ENCODE measurements around the gene UVRAG.

The UVRAG gene

GRCh38 chr11:75813124-75813523, 1.9 kb upstream of the UVRAG start:
- H3K27me3 ChIP-seq (replicated peaks; ENCODE audit: insufficient read depth, low read length) = no peaks in the 10 kb centered on the region
- no peak overlapping the region for H3K4me3 ChIP-seq (ENCODE audit: low read length)
- no peaks in the 10 kb centered on the region for H3K9me3 ChIP-seq (replicated peaks; ENCODE audit: insufficient read depth, low read length)
- TF ChIP-seq EZH2 (optimal IDR thresholded peaks at IDR 0.05; ENCODE audit: low read depth, low read length) (no peak), EZH2phosphoT487 (IDR thresholded peaks at IDR 0.05; ENCODE audit: low read length) (no peak), CTCF (IDR thresholded peaks at IDR 0.05; ENCODE audit: low read length) (no peak)
- H3K4me2 ChIP-seq (ENCODE audit: low read depth, low read length) = no peak overlapping the region
- H3K4me1 ChIP-seq (ENCODE audit: low read length) = peaks cover 33% of the 10 kb centered on the region
- H3K9me2 ChIP-seq (replicated peaks; ENCODE audit: insufficient read depth, low read length) = no peaks in the 10 kb centered on the region
- 0 out of 2 replicates have a peak, but pooled peaks cover 6% of the 10 kb centered on the region for H4K20me1 ChIP-seq (ENCODE audit: insufficient read depth, low read length)
- no peaks in the 10 kb centered on the region for H3K36me3 ChIP-seq (replicated peaks; ENCODE audit: insufficient read depth, low read length)
- H3K79me2 ChIP-seq (ENCODE audit: low read length) = peaks cover 24% of the 10 kb centered on the region
- no peak for DNase-seq
- H3K27ac ChIP-seq (ENCODE audit: low read length) = no peak overlapping the region
- no peak overlapping the region for H2AFZ ChIP-seq (ENCODE audit: low read length)
- no peak overlapping the region for H3K9ac ChIP-seq (ENCODE audit: low read length)
- peaks cover 9% of the 10 kb centered on the region; the same call in 1 of the 2 replicates for H3F3A ChIP-seq (ENCODE audit: insufficient read depth, low read length)

- H2AFZ ChIP-seq (ENCODE audit: low read length) = no peak overlapping the region
- no peaks in the 10 kb centered on the region for H3K27me3 ChIP-seq (replicated peaks; ENCODE audit: insufficient read depth, low read length)
- peaks cover 9% of the 10 kb centered on the region; the same call in 1 of the 2 replicates for H3F3A ChIP-seq (ENCODE audit: insufficient read depth, low read length)
- no peak overlapping the region for H3K4me3 ChIP-seq (ENCODE audit: low read length)
- H3K79me2 ChIP-seq (ENCODE audit: low read length) = peaks cover 29% of the 10 kb centered on the region
- no peak overlapping the region for H3K27ac ChIP-seq (ENCODE audit: low read length)
- H3K4me1 ChIP-seq (ENCODE audit: low read length) = peaks cover 33% of the 10 kb centered on the region
- 0 out of 2 replicates have a peak, but pooled peaks cover 6% of the 10 kb centered on the region for H4K20me1 ChIP-seq (ENCODE audit: insufficient read depth, low read length)
- TF ChIP-seq CTCF (IDR thresholded peaks at IDR 0.05; ENCODE audit: low read length) (no peak), EZH2phosphoT487 (IDR thresholded peaks at IDR 0.05; ENCODE audit: low read length) (no peak), EZH2 (optimal IDR thresholded peaks at IDR 0.05; ENCODE audit: low read depth, low read length) (no peak)
- H3K9ac ChIP-seq (ENCODE audit: low read length) = no peak overlapping the region
- peak overlapping the region; percentile 67; the same call in 1 of the 2 replicates for H3K4me2 ChIP-seq (ENCODE audit: low read depth, low read length)
- DNase-seq = no peak
- H3K9me3 ChIP-seq (replicated peaks; ENCODE audit: insufficient read depth, low read length) = no peaks in the 10 kb centered on the region
- no peaks in the 10 kb centered on the region for H3K36me3 ChIP-seq (replicated peaks; ENCODE audit: insufficient read depth, low read length)
- no peaks in the 10 kb centered on the region for H3K9me2 ChIP-seq (replicated peaks; ENCODE audit: insufficient read depth, low read length)
Measured at GRCh38 chr11:75813622-75814039, 1.4 kb upstream of the UVRAG start.

- peaks cover 9% of the 10 kb centered on the region; the same call in 1 of the 2 replicates for H3F3A ChIP-seq (ENCODE audit: insufficient read depth, low read length)
- 0 out of 2 replicates have a peak, but pooled peaks cover 6% of the 10 kb centered on the region for H4K20me1 ChIP-seq (ENCODE audit: insufficient read depth, low read length)
- no peaks in the 10 kb centered on the region for H3K36me3 ChIP-seq (replicated peaks; ENCODE audit: insufficient read depth, low read length)
- H3K79me2 ChIP-seq (ENCODE audit: low read length) = peaks cover 36% of the 10 kb centered on the region
- H3K4me3 ChIP-seq (ENCODE audit: low read length) = peak overlapping the region; percentile 98
- no peaks in the 10 kb centered on the region for H3K9me3 ChIP-seq (replicated peaks; ENCODE audit: insufficient read depth, low read length)
- H3K9ac ChIP-seq (ENCODE audit: low read length) = peak overlapping the region; percentile 12; the same call in 1 of the 2 replicates
- peaks cover 33% of the 10 kb centered on the region for H3K4me1 ChIP-seq (ENCODE audit: low read length)
- H2AFZ ChIP-seq (ENCODE audit: low read length) = peak overlapping the region; percentile 67
- H3K9me2 ChIP-seq (replicated peaks; ENCODE audit: insufficient read depth, low read length) = no peaks in the 10 kb centered on the region
- H3K27ac ChIP-seq (ENCODE audit: low read length) = peak overlapping the region; percentile 74; the same call in 1 of the 2 replicates
- TF ChIP-seq CTCF (IDR thresholded peaks at IDR 0.05; ENCODE audit: low read length) (no peak), EZH2 (optimal IDR thresholded peaks at IDR 0.05; ENCODE audit: low read depth, low read length) (no peak), EZH2phosphoT487 (IDR thresholded peaks at IDR 0.05; ENCODE audit: low read length) (no peak)
- H3K27me3 ChIP-seq (replicated peaks; ENCODE audit: insufficient read depth, low read length) = no peaks in the 10 kb centered on the region
- no peak for DNase-seq
- H3K4me2 ChIP-seq (ENCODE audit: low read depth, low read length) = peak overlapping the region; percentile 67; the same call in 1 of the 2 replicates
Measured at GRCh38 chr11:75814363-75814676, 690 bp upstream of the UVRAG start.
